Spinal cord (tissue), 10 donors: Measurements from ENCODE around the gene GNAS-AS1. TPM values are rescaled to one million over a fixed set of nuclear protein-coding genes. Genes with fewer than 3 reads are reported as not detected.
A peak's percentile ranks its signal among the peaks of the same experiment; 100 is the strongest.
"Not testable (repeated sequence)": the region's sequence is repeated elsewhere in the genome, so short reads cannot be mapped to it uniquely, and the experiment has no call there.

Experiments
- DNase-seq, 6 donors: peaks; one replicate each; pipeline versions ENCODE4 v3.0.0 to v3.0.0-alpha.2; 2013 to 2015; ENCODE audit warnings: low spot score in 6 of 6, low read depth in 4 of 6
- H3K27ac ChIP-seq: one replicate; pipeline ENCODE4 v1.5.1; 2013; ENCODE audit warnings: low read depth, low read length, control low read depth
- H3K27me3 ChIP-seq: one replicate; pipeline ENCODE4 v1.6.1; 2013; ENCODE audit warnings: low read length; ENCODE audit not compliant: control insufficient read depth, insufficient read depth
- H3K36me3 ChIP-seq: one replicate; pipeline ENCODE4 v1.6.1; 2013; ENCODE audit warnings: low read length; ENCODE audit not compliant: control insufficient read depth, insufficient read depth
- H3K4me1 ChIP-seq: one replicate; pipeline ENCODE4 v1.6.1; 2013; ENCODE audit warnings: low read length; ENCODE audit not compliant: control insufficient read depth, insufficient read depth
- H3K4me3 ChIP-seq: one replicate; pipeline ENCODE4 v1.5.1; 2013; ENCODE audit warnings: low read depth, low read length, control low read depth
- H3K9me3 ChIP-seq: one replicate; pipeline ENCODE4 v1.6.1; 2013; ENCODE audit warnings: low read length; ENCODE audit not compliant: control insufficient read depth, insufficient read depth
- WGBS: methylation state at CpG from one replicate; pipeline ENCODE4 v1.1.5; 2013; ENCODE audit warnings: missing lambda C conversion rate; ENCODE audit not compliant: insufficient coverage; 5-methylcytosine and 5-hydroxymethylcytosine counted together
- polyA plus RNA-seq, 2 donors: library from polyadenylated mRNA; unstranded; fragments of 120-200 nt; gene quantifications; one replicate each; pipeline ENCODE4 v1.2.1, GENCODE V29; 2013; ENCODE audit not compliant: insufficient read length in 2 of 2
- total RNA-seq, 2 donors: library from RNA; depleted of rRNA in 1 of 2; stranded (reverse); fragments of 120-200 nt in 1 of 2; fragments of >200 nt in 1 of 2; gene quantifications; one replicate each; pipeline versions ENCODE4 v1.2.3 to v1.2.4, GENCODE V29; 2013 to 2014
- donor health status: healthy.

The GNAS-AS1 gene
- total and polyA plus RNA-seq, 4 donors: 0.30 to 1.2 (median 0.84) TPM

DNA sequence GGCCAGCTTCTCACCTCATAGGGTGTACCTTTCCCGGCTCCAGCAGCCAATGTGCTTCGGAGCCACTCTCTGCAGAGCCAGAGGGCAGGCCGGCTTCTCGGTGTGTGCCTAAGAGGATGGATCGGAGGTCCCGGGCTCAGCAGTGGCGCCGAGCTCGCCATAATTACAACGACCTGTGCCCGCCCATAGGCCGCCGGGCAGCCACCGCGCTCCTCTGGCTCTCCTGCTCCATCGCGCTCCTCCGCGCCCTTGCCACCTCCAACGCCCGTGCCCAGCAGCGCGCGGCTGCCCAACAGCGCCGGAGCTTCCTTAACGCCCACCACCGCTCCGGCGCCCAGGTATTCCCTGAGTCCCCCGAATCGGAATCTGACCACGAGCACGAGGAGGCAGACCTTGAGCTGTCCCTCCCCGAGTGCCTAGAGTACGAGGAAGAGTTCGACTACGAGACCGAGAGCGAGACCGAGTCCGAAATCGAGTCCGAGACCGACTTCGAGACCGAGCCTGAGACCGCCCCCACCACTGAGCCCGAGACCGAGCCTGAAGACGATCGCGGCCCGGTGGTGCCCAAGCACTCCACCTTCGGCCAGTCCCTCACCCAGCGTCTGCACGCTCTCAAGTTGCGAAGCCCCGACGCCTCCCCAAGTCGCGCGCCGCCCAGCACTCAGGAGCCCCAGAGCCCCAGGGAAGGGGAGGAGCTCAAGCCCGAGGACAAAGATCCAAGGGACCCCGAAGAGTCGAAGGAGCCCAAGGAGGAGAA is 10.5 kb downstream of the GNAS-AS1 start:
- Histone ChIP-seq H3K4me3 (no peak overlapping the region), H3K27me3 (peaks cover 49% of the 10 kb centered on the region)
- WGBS: 53% methylated on average over 67 of the region's 67 CpGs

GRCh38 chr20:58839474-58839874 is 11.2 kb downstream of the GNAS-AS1 start:
- 50% methylated on average over 25 of the region's 27 CpGs for WGBS
- peak in 3 of 6 donors; percentile 48 to 85 (median 71) for DNase-seq

More for the DNA sequence above, 10.5 kb downstream of the GNAS-AS1 start:
- Histone ChIP-seq H3K27ac (no peak overlapping the region), H3K9me3 (no peaks in the 10 kb centered on the region), H3K36me3 (peaks cover 27% of the 10 kb centered on the region), H3K4me1 (peaks cover 16% of the 10 kb centered on the region)
- DNase-seq: no peak

DNA sequence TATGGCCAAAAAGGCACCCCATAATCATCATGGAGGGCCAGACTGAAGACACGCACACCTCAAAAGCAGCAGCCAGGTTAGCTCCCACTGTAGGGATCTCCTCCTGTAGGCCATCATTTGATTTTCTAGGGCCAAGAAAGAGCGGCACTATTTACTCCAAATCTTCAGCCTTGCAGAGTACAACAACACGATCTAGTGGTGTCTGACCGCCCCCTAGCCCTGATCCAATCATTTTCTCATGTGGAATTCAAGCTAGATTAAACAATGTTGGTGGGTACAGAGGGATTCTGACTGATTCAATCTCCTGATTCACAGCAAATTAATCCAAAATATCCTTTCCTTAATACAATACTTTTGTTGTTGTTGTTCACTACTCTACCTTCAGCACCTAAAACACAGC is 12.5 kb downstream of the GNAS-AS1 start:
- H3K9me3 ChIP-seq: no peaks in the 10 kb centered on the region
- WGBS: no CpG with 5 or more reads among the region's 4 CpGs
- peaks cover 42% of the 10 kb centered on the region for H3K27me3 ChIP-seq
- H3K27ac ChIP-seq: no peak overlapping the region
- peaks cover 27% of the 10 kb centered on the region for H3K36me3 ChIP-seq
- peak in 1 of 6 donors; percentile 64 for DNase-seq
- no peak overlapping the region for H3K4me3 ChIP-seq
- peaks cover 20% of the 10 kb centered on the region for H3K4me1 ChIP-seq

More at GRCh38 chr20:58839474-58839874, 11.2 kb downstream of the GNAS-AS1 start:
- peaks cover 27% of the 10 kb centered on the region for H3K36me3 ChIP-seq
- peaks cover 16% of the 10 kb centered on the region for H3K4me1 ChIP-seq
- H3K27ac ChIP-seq: no peak overlapping the region
- H3K27me3 ChIP-seq: peaks cover 49% of the 10 kb centered on the region
- no peaks in the 10 kb centered on the region for H3K9me3 ChIP-seq
- no peak overlapping the region for H3K4me3 ChIP-seq

GRCh38 chr20:58837717-58838116 is 13.0 kb downstream of the GNAS-AS1 start:
- H3K4me3 ChIP-seq: no peak overlapping the region
- H3K27ac ChIP-seq: no peak overlapping the region
- H3K4me1 ChIP-seq: peaks cover 20% of the 10 kb centered on the region
- 100% methylated on average over 1 of the region's 1 CpG for WGBS
- no peak for DNase-seq
- peaks cover 37% of the 10 kb centered on the region for H3K27me3 ChIP-seq
- peaks cover 27% of the 10 kb centered on the region for H3K36me3 ChIP-seq
- H3K9me3 ChIP-seq: no peaks in the 10 kb centered on the region

- Histone ChIP-seq H3K27ac (no peak overlapping the region), H3K4me1 (peaks cover 20% of the 10 kb centered on the region), H3K27me3 (peaks cover 27% of the 10 kb centered on the region), H3K36me3 (peaks cover 23% of the 10 kb centered on the region), H3K4me3 (no peak overlapping the region), H3K9me3 (no peaks in the 10 kb centered on the region)
- WGBS: no CpG with 5 or more reads among the region's 10 CpGs
- peak in 1 of 6 donors; percentile 63 for DNase-seq
These were observed 14.0 kb downstream of the GNAS-AS1 start for GRCh38 chr20:58836616-58837204.

- H3K27me3 ChIP-seq: peaks cover 14% of the 10 kb centered on the region
- no peaks in the 10 kb centered on the region for H3K9me3 ChIP-seq
- H3K4me3 ChIP-seq: no peak overlapping the region
- H3K36me3 ChIP-seq: peaks cover 8% of the 10 kb centered on the region
- H3K4me1 ChIP-seq: peaks cover 15% of the 10 kb centered on the region
- no CpG with 5 or more reads among the region's 2 CpGs for WGBS
- no peak for DNase-seq
- H3K27ac ChIP-seq: no peak overlapping the region
These were observed 15.5 kb downstream of the GNAS-AS1 start for GRCh38 chr20:58835231-58835630.

GRCh38 chr20:58833921-58834320 is 16.8 kb downstream of the GNAS-AS1 start:
- DNase-seq: no peak
- 94% methylated on average over 10 of the region's 10 CpGs for WGBS
- no peaks in the 10 kb centered on the region for H3K9me3 ChIP-seq
- no peak overlapping the region for H3K27ac ChIP-seq
- no peak overlapping the region for H3K4me3 ChIP-seq
- H3K36me3 ChIP-seq: no peaks in the 10 kb centered on the region
- peaks cover 2% of the 10 kb centered on the region for H3K27me3 ChIP-seq
- H3K4me1 ChIP-seq: peaks cover 4% of the 10 kb centered on the region

DNA sequence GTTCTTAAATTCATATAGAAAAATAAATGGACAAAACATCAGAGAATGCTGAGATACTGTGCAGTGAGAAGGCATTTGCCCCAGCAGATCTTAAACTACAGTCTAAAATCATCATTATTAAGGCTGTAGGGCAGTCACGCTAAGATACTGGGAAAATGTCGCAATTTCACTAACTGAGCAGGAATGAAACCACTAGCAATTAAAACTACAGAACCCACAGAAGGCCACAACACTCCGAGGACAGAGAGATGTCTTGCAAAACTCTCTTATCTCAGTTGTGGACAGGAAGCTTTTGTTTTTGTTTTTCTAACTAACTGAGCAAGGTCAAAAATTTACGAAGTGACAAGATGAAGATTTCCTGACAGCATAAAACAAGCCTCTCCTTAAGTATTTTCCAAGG is 18.2 kb downstream of the GNAS-AS1 start:
- no peak overlapping the region for H3K27ac ChIP-seq
- DNase-seq: no peak
- no peaks in the 10 kb centered on the region for H3K36me3 ChIP-seq
- no peaks in the 10 kb centered on the region for H3K9me3 ChIP-seq
- H3K4me3 ChIP-seq: no peak overlapping the region
- no CpG with 5 or more reads among the region's 4 CpGs for WGBS
- no peaks in the 10 kb centered on the region for H3K27me3 ChIP-seq
- peaks cover 4% of the 10 kb centered on the region for H3K4me1 ChIP-seq

GRCh38 chr20:58829531-58829941 is 21.2 kb downstream of the GNAS-AS1 start:
- H3K9me3 ChIP-seq: no peaks in the 10 kb centered on the region
- 74% methylated on average over 4 of the region's 6 CpGs for WGBS
- H3K4me1 ChIP-seq: peaks cover 4% of the 10 kb centered on the region
- no peaks in the 10 kb centered on the region for H3K36me3 ChIP-seq
- H3K27me3 ChIP-seq: no peaks in the 10 kb centered on the region
- no peak overlapping the region for H3K27ac ChIP-seq
- no peak overlapping the region for H3K4me3 ChIP-seq
- DNase-seq: peak in 2 of 6 donors; percentile 25 to 91

DNA sequence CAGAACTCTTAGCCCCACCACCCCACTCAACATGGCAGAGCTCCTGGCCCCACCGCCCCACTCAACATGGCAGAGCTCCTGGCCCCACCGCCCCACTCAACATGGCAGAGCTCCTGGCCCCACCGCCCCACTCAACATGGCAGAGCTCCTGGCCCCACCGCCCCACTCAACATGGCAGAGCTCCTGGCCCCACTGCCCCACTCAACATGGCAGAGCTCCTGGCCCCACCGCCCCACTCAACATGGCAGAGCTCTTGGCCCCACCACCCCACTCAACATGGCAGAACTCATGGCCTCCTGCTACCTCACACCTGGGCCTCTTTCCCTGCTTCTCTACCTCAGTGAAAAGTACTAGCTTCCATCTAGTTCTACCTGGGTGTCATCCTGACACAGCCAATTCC is 21.9 kb downstream of the GNAS-AS1 start:
- H3K27me3 ChIP-seq, H3K4me1 ChIP-seq, H3K36me3 ChIP-seq, H3K9me3 ChIP-seq, H3K4me3 ChIP-seq, H3K27ac ChIP-seq, DNase-seq: not testable (repeated sequence)
- WGBS: 100% methylated on average over 2 of the region's 5 CpGs
